GM19239 (cell line): ENCODE measurements around the gene CXorf49B.

Source experiments
- DNase-seq: peaks from one replicate; pipeline ENCODE4 v3.0.0; 2011; ENCODE audit warnings: low spot score; ENCODE audit not compliant: insufficient read length
- FAIRE-seq: peaks from 2 replicates; lab custom pipeline; 2011; peaks lifted over from hg19 to GRCh38; lab: Jason Lieb, UNC

The CXorf49B gene

DNA sequence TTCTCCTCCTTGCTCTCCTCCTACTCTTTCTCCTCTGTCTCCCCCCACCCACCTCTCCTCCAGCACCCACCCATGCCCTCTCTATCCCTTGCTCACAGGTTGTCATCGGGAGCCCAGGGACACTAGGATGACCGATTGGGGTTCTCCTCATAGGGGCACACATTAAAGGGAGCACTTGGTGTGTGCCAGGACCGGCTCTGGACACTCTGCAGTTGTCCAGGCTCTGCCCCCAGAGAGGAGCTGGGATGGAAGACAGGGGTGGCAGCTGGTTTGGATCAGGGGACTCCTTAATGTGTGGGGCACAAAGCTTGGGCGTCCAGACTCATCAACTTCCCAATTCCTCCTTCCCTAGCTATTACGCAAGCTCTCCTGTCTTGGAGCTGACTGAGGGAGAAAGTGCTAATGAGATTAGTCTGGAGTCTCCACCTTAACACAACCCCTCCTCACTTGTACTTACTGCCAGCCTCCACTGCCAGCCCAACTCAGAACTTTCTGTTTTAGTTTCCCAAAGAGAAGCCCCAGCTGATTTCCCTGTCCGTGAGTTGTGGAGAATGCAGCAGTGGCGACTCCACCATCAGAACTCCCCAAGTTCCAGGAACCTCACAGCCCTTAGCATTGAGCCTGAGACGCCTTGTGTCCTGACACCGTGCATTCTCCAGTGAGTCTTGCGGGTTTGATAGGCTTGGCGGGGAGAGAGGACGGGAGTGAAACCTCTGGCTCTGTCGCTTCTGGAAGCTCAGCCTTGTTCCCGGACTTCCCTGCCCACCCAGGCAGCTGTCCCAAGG lies 52.2 kb downstream of the CXorf49B start:
- no peak for FAIRE-seq

DNA sequence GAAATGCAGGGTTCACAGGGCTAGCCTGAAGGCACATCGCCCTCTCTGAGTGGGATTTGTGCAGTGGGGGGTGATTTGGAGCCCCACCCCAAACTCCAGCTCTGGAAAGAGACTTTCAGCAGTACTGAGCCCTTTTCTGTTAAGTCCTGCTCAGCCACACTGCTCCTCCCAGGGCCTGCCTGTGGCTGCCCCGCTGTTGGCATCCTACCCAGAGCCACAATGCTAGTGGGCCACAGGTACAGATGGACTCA lies 52.7 kb downstream of the CXorf49B start:
- FAIRE-seq (no peak), DNase-seq (no peak)

More for the DNA sequence above, 52.2 kb downstream of the CXorf49B start:
- no peak for DNase-seq
